NB4 (cell line): ENCODE measurements around the gene PIP5K1C.

ENCODE experiments used
- CTCF ChIP-seq: IDR thresholded peaks from one replicate; pipeline ENCODE4 v1.5.1; 2012; ENCODE audit warnings: low read depth, low read length
- MAX ChIP-seq: IDR thresholded peaks from 2 replicates; pipeline ENCODE4 v1.6.1; 2011; ENCODE audit warnings: low read depth, low read length
- POLR2A ChIP-seq: IDR thresholded peaks from 2 replicates; pipeline ENCODE4 v1.6.1; 2011; ENCODE audit warnings: mild to moderate bottlenecking; ENCODE audit not compliant: insufficient read length; ENCODE audit errors: extremely low read depth

- TF ChIP-seq CTCF: no peak
- TF ChIP-seq MAX: peak; percentile 32; the same call in 1 of the 2 replicates
- TF ChIP-seq POLR2A: no peak
Observed at GRCh38 chr19:3604987-3605343, 95.3 kb downstream of the PIP5K1C start.
